ENCODE results near the gene NCOA6. TPM values are rescaled to one million over a fixed set of nuclear protein-coding genes. Genes with fewer than 3 reads are reported as not detected.

NCOA6 gene
- total RNA-seq, 3 donors from 2014 or later (not counting 1 experiment from before 2014, with no cell fraction given): 34.7 to 41.6 (median 37.0) TPM

DNA sequence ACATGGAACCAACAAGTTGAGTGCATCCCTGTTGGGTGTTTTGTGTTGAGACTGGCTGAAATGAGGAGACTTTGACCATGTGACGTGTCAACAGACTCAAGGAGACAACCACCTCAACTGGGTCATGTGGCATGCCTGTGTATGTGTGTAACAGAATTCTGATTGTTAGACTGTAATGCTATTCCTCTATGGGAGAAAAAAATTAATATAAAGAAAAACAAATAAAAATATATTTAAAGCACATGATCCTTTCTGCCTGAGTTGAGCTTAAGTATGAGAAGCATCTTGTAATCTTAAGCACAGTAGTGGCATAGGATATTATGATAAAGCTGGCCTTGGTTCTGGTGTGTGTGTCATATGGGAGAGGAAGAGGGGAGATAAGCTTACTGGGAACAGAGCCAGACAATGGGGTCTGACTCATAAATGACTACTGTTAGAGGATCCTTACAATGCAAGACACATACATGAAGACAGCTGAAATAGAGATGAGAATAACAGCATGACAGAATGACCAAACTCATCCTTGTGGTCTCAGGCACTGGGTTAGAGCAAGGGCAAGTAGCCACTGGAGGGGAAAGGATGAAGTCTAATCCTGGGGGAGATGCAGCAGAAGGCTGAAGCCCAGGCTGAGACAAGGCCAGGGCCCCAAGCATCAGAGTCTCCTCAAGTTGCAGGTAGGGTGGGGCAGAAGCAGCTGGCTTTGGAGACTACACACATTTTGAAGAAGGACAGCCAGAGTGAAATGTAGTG is 112.1 kb downstream of the NCOA6 start:
- peaks cover 15% of the 10 kb centered on the region for H3K4me1 ChIP-seq (ENCODE audit: control insufficient read depth, insufficient read depth, low read length)
- Mint-ChIP-seq H3K36me3 (no peaks in the 10 kb centered on the region), H3K27ac (no peak overlapping the region), H3K27me3 (ENCODE audit: low read depth in 2 of 2) (no peaks in the 10 kb centered on the region), H3K4me1 (peaks cover 9 to 17% of the 10 kb centered on the region in 2 donors), H3K9me3 (no peaks in the 10 kb centered on the region), H3K4me3 (peak overlapping the region; percentile 1)
- no peak for DNase-seq
- no peak for ATAC-seq
- peaks cover 11% of the 10 kb centered on the region for H3K36me3 ChIP-seq (ENCODE audit: control insufficient read depth, insufficient read depth, low read length)
- H3K4me3 ChIP-seq (ENCODE audit: low read length): no peak overlapping the region
- H3K9me3 ChIP-seq (ENCODE audit: control insufficient read depth, insufficient read depth, low read length): no peaks in the 10 kb centered on the region
- no peak overlapping the region for H3K27ac ChIP-seq (ENCODE audit: low read length)
- 100% methylated on average over 1 of the region's 1 CpG for WGBS (ENCODE audit: insufficient coverage)
- TF ChIP-seq, protein P1, sequence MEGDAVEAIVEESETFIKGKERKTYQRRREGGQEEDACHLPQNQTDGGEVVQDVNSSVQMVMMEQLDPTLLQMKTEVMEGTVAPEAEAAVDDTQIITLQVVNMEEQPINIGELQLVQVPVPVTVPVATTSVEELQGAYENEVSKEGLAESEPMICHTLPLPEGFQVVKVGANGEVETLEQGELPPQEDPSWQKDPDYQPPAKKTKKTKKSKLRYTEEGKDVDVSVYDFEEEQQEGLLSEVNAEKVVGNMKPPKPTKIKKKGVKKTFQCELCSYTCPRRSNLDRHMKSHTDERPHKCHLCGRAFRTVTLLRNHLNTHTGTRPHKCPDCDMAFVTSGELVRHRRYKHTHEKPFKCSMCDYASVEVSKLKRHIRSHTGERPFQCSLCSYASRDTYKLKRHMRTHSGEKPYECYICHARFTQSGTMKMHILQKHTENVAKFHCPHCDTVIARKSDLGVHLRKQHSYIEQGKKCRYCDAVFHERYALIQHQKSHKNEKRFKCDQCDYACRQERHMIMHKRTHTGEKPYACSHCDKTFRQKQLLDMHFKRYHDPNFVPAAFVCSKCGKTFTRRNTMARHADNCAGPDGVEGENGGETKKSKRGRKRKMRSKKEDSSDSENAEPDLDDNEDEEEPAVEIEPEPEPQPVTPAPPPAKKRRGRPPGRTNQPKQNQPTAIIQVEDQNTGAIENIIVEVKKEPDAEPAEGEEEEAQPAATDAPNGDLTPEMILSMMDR (IDR thresholded peaks at IDR 0.05): no peak
- H3K27me3 ChIP-seq (ENCODE audit: control insufficient read depth, insufficient read depth, low read length): peaks cover 3% of the 10 kb centered on the region
- intact Hi-C loops (cut with micrococcal nuclease): no loop called here

DNA sequence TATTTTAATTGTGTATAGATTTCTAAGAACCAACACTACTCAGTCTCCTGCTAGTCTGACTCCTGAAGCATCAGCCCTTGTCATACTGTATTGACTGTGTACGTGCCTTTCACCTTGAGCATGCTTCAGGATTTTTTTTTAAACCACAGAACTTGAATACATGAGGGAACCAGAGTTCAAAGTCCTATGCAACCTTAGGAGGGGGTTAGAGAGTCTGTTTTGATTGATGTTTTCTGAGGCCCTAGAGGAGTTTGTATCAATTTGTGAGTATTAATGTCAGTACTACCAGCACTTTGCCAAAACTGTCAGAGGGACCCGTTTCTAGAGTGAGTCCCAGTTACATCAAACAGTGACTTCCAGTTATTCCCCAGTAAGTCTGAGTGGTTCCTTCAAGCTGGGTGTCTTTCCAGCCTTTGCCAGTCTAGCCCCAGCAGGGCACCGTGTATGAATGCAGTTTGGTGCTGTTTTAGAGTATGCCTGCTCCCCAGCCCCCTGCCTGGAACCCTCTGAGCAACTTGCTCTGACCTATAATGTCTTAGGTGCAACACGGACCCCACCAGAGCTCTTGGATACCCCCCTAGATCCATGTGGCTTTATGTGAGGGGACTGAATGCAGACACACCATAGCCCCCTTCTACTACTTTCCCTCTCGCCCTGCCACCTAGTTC is 112.8 kb downstream of the NCOA6 start:
- Mint-ChIP-seq H3K4me3 (peak overlapping the region; percentile 10), H3K4me1 (peaks cover 9 to 18% of the 10 kb centered on the region in 2 donors), H3K27me3 (ENCODE audit: low read depth in 2 of 2) (no peaks in the 10 kb centered on the region), H3K27ac (peak overlapping the region in 1 of 2 donors; percentile 37), H3K9me3 (no peaks in the 10 kb centered on the region), H3K36me3 (no peaks in the 10 kb centered on the region)
- DNase-seq (peak in 1 of 2 donors; percentile 16), ATAC-seq (no peak)
- intact Hi-C loops (cut with micrococcal nuclease): no loop called here
- Histone ChIP-seq H3K36me3 (ENCODE audit: control insufficient read depth, insufficient read depth, low read length) (peaks cover 10% of the 10 kb centered on the region), H3K27ac (ENCODE audit: low read length) (no peak overlapping the region), H3K27me3 (ENCODE audit: control insufficient read depth, insufficient read depth, low read length) (peaks cover 3% of the 10 kb centered on the region), H3K4me3 (ENCODE audit: low read length) (no peak overlapping the region), H3K9me3 (ENCODE audit: control insufficient read depth, insufficient read depth, low read length) (no peaks in the 10 kb centered on the region), H3K4me1 (ENCODE audit: control insufficient read depth, insufficient read depth, low read length) (peaks cover 15% of the 10 kb centered on the region)
- 89% methylated on average over 4 of the region's 5 CpGs for WGBS (ENCODE audit: insufficient coverage)
- TF ChIP-seq, protein P1 (IDR thresholded peaks at IDR 0.05): no peak

DNA sequence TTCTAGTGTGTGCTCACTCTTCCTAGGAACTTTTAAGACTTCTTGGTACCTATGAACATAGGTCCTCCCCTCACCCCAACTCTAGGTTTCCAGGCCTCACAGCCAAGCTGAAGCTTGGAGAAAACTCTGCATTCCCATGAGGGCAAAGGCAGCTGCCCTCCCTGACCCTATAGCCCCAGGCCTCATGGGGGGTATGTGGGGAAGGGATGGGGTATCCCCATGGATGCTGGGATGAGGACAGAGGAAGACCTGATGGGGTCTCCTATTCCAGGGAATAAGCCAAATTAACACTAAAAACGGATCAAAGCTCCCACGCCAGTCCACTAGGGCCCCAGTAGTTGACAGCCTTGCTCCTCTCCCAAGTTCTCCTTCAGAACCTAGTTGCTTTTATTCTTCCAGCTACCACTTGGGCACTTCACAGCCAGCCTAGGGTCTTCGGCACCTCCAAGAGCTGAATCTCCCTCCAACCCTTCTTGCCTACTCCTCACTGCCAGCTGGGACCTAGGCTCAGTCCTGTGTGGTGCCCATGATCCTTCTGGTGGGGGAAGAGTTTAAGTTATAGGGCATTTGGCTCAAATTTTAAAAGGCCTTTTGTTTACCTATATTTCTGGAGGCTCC is 113.5 kb downstream of the NCOA6 start:
- H3K27ac Mint-ChIP-seq: peak overlapping the region in 1 of 2 donors; percentile 37
- peak overlapping the region; percentile 28 for H3K4me3 Mint-ChIP-seq
- no peaks in the 10 kb centered on the region for H3K27me3 Mint-ChIP-seq (ENCODE audit: low read depth in 2 of 2)
- Histone ChIP-seq H3K4me1 (ENCODE audit: control insufficient read depth, insufficient read depth, low read length) (peaks cover 15% of the 10 kb centered on the region), H3K9me3 (ENCODE audit: control insufficient read depth, insufficient read depth, low read length) (no peaks in the 10 kb centered on the region), H3K27me3 (ENCODE audit: control insufficient read depth, insufficient read depth, low read length) (peaks cover 3% of the 10 kb centered on the region), H3K27ac (ENCODE audit: low read length) (no peak overlapping the region), H3K36me3 (ENCODE audit: control insufficient read depth, insufficient read depth, low read length) (peaks cover 8% of the 10 kb centered on the region), H3K4me3 (ENCODE audit: low read length) (no peak overlapping the region)
- no peaks in the 10 kb centered on the region for H3K36me3 Mint-ChIP-seq
- intact Hi-C loops (cut with micrococcal nuclease): no loop called here
- ATAC-seq (no peak), DNase-seq (no peak)
- peaks cover 9 to 18% of the 10 kb centered on the region in 2 donors for H3K4me1 Mint-ChIP-seq
- WGBS (ENCODE audit: insufficient coverage): 95% methylated on average over 3 of the region's 3 CpGs
- TF ChIP-seq, protein P1 (IDR thresholded peaks at IDR 0.05): no peak
- H3K9me3 Mint-ChIP-seq: no peaks in the 10 kb centered on the region
